CD4-positive, CD25-positive, alpha-beta regulatory T cell (primary cell): ENCODE data around the gene KCTD11. TPM values are rescaled to one million over a fixed set of nuclear protein-coding genes. Genes with fewer than 3 reads are reported as not detected.

Experiments used
- ATAC-seq, 2 donors: fragments of 150-1000 bp; cut with Tn5 transposase; one replicate each; pipeline ENCODE4 v1.10.0; 2021; ENCODE audit warnings: low read depth in 2 of 2, moderate number of reproducible peaks in 2 of 2, moderate library complexity in 1 of 2
- DNase-seq, 3 donors: peaks; one replicate each; pipeline versions ENCODE4 v3.0.0 to v3.0.0-alpha.2; 2012 to 2022; ENCODE audit warnings: mixed read lengths in 1 of 3
- H3K27ac ChIP-seq: one replicate; pipeline ENCODE4 v1.7.0; 2013; ENCODE audit warnings: mild to moderate bottlenecking, low read length; ENCODE audit not compliant: insufficient read depth, poor library complexity, severe bottlenecking
- H3K27me3 ChIP-seq: one replicate; pipeline ENCODE4 v1.7.0; 2013; ENCODE audit warnings: low read length; ENCODE audit not compliant: control insufficient read depth, insufficient read depth
- H3K36me3 ChIP-seq: one replicate; pipeline ENCODE4 v1.7.0; 2013; ENCODE audit warnings: mild to moderate bottlenecking, low read length, moderate library complexity; ENCODE audit not compliant: control insufficient read depth, insufficient read depth
- H3K4me1 ChIP-seq: 2 replicates; pipeline ENCODE4 v1.7.0; 2013; ENCODE audit warnings: mild to moderate bottlenecking, low read length; ENCODE audit not compliant: insufficient read depth, control insufficient read depth, poor library complexity, severe bottlenecking
- H3K4me3 ChIP-seq: one replicate; pipeline ENCODE4 v1.7.0; 2013; ENCODE audit warnings: low read depth, mild to moderate bottlenecking, low read length, moderate library complexity
- H3K9me3 ChIP-seq, 2 experiments: 1 replicate in 1 of 2; 2 replicates in 1 of 2; pipeline ENCODE4 v1.7.0; 2013; ENCODE audit warnings: low read length in 2 of 2, mild to moderate bottlenecking in 1 of 2, moderate library complexity in 1 of 2; ENCODE audit not compliant: control insufficient read depth in 2 of 2
- H3K27ac Mint-ChIP-seq, 3 donors: one replicate each; pipeline ENCODE4 v1.8.0; 2020 to 2022; ENCODE audit warnings: mild to moderate bottlenecking in 3 of 3, mixed read lengths in 3 of 3, moderate library complexity in 2 of 3
- H3K27me3 Mint-ChIP-seq: one replicate; pipeline ENCODE4 v1.8.0; 2022; ENCODE audit warnings: mild to moderate bottlenecking, mixed read lengths
- H3K36me3 Mint-ChIP-seq: one replicate; pipeline ENCODE4 v1.8.0; 2020; ENCODE audit warnings: mixed read lengths
- H3K4me1 Mint-ChIP-seq, 4 donors: one replicate each; pipeline ENCODE4 v1.8.0; 2020 to 2022; ENCODE audit warnings: mixed read lengths in 4 of 4, mild to moderate bottlenecking in 1 of 4
- H3K4me3 Mint-ChIP-seq, 4 donors: one replicate each; pipeline ENCODE4 v1.8.0; 2020 to 2022; ENCODE audit warnings: mild to moderate bottlenecking in 4 of 4, mixed read lengths in 4 of 4, moderate library complexity in 3 of 4
- H3K9me3 Mint-ChIP-seq, 7 donors: one replicate each; pipeline ENCODE4 v1.8.0; 2020 to 2022; ENCODE audit warnings: mixed read lengths in 7 of 7, mild to moderate bottlenecking in 3 of 7, moderate library complexity in 2 of 7
- polyA plus RNA-seq, 4 donors: library from polyadenylated mRNA; unstranded; fragments of 300-500 nt; fragmentation: Illumina TruSeq; gene quantifications; one replicate each; pipeline ENCODE4 v1.2.3, GENCODE V29; 2021
- total RNA-seq: library from RNA; stranded (reverse); gene quantifications from one replicate; pipeline ENCODE4 v1.2.3, GENCODE V29; 2022

KCTD11 gene
- total and polyA plus RNA-seq, 5 donors from 2014 or later = 1.3 to 4.0 (median 2.9) TPM

DNA sequence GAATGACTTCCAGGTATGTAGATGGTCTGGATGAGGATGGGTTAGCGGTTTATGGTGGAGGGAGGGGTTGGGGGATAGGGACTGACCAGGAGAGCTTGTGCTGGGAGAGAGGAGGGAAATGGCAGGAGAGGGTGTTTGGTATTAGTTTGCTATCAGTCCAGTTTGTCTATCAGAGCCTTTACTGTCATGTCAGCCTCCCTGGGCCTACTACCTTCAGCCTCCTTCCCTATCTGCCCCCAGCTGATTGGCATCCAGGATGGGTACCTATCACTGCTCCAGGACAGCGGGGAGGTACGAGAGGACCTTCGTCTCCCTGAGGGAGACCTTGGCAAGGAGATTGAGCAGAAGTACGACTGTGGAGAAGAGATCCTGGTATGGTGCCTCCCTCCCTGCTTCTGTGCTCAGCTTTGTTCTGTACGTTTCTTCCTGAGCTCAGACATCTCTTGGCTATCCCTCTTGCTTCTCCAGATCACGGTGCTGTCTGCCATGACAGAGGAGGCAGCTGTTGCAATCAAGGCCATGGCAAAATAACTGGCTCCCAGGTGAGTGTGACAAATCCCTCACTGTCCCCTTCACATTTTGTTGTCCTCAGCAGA, 40.8 kb upstream of the KCTD11 start:
- Histone ChIP-seq H3K9me3 (no peaks in the 10 kb centered on the region), H3K36me3 (peaks cover 49% of the 10 kb centered on the region), H3K4me3 (peak overlapping the region; percentile 97), H3K27ac (peak overlapping the region; percentile 100), H3K27me3 (no peaks in the 10 kb centered on the region), H3K4me1 (peaks cover 75% of the 10 kb centered on the region)
- peak overlapping the region in 3 of 4 donors; percentile 39 to 98 (median 97) for H3K4me3 Mint-ChIP-seq
- peaks cover 6 to 74% (median 38%) of the 10 kb centered on the region in 4 donors for H3K4me1 Mint-ChIP-seq
- DNase-seq (no peak), ATAC-seq (no peak)
- H3K36me3 Mint-ChIP-seq = peaks cover 39% of the 10 kb centered on the region
- peaks cover 0 to 2% (median 0%) of the 10 kb centered on the region in 7 donors for H3K9me3 Mint-ChIP-seq
- H3K27me3 Mint-ChIP-seq = peaks cover 6% of the 10 kb centered on the region
- H3K27ac Mint-ChIP-seq = peak overlapping the region in 2 of 3 donors; percentile 98 to 99

- Histone ChIP-seq H3K9me3 (no peaks in the 10 kb centered on the region), H3K36me3 (peaks cover 51% of the 10 kb centered on the region), H3K4me3 (no peak overlapping the region), H3K27me3 (no peaks in the 10 kb centered on the region), H3K4me1 (peaks cover 67% of the 10 kb centered on the region), H3K27ac (peak overlapping the region; percentile 88)
- Mint-ChIP-seq H3K27ac (peak overlapping the region; percentile 76 to 93 (median 82)), H3K36me3 (peaks cover 39% of the 10 kb centered on the region), H3K9me3 (peaks cover 0 to 2% (median 0%) of the 10 kb centered on the region in 7 donors), H3K4me3 (peak overlapping the region; percentile 6 to 99 (median 86)), H3K4me1 (peaks cover 6 to 71% (median 33%) of the 10 kb centered on the region in 4 donors), H3K27me3 (no peaks in the 10 kb centered on the region)
- DNase-seq (no peak), ATAC-seq (no peak)
Observed at GRCh38 chr17:7312432-7313087, 39.4 kb upstream of the KCTD11 start.

GRCh38 chr17:7313088-7313889, 38.7 kb upstream of the KCTD11 start:
- ATAC-seq (no peak), DNase-seq (no peak)
- no peaks in the 10 kb centered on the region for H3K9me3 ChIP-seq
- peaks cover 64% of the 10 kb centered on the region for H3K4me1 ChIP-seq
- Mint-ChIP-seq H3K4me3 (peak overlapping the region; percentile 84 to 99 (median 88)), H3K27ac (peak overlapping the region; percentile 77 to 93 (median 83)), H3K36me3 (peaks cover 39% of the 10 kb centered on the region), H3K4me1 (peaks cover 6 to 71% (median 33%) of the 10 kb centered on the region in 4 donors), H3K27me3 (no peaks in the 10 kb centered on the region), H3K9me3 (peaks cover 0 to 2% (median 0%) of the 10 kb centered on the region in 7 donors)
- H3K4me3 ChIP-seq = peak overlapping the region; percentile 84
- H3K27me3 ChIP-seq = no peaks in the 10 kb centered on the region
- H3K36me3 ChIP-seq = peaks cover 58% of the 10 kb centered on the region
- H3K27ac ChIP-seq = peak overlapping the region; percentile 88

- H3K4me1 Mint-ChIP-seq = peaks cover 6 to 66% (median 31%) of the 10 kb centered on the region in 4 donors
- H3K4me1 ChIP-seq = peaks cover 57% of the 10 kb centered on the region
- H3K36me3 ChIP-seq = peaks cover 66% of the 10 kb centered on the region
Observed at GRCh38 chr17:7313890-7314718, 37.9 kb upstream of the KCTD11 start.

DNA sequence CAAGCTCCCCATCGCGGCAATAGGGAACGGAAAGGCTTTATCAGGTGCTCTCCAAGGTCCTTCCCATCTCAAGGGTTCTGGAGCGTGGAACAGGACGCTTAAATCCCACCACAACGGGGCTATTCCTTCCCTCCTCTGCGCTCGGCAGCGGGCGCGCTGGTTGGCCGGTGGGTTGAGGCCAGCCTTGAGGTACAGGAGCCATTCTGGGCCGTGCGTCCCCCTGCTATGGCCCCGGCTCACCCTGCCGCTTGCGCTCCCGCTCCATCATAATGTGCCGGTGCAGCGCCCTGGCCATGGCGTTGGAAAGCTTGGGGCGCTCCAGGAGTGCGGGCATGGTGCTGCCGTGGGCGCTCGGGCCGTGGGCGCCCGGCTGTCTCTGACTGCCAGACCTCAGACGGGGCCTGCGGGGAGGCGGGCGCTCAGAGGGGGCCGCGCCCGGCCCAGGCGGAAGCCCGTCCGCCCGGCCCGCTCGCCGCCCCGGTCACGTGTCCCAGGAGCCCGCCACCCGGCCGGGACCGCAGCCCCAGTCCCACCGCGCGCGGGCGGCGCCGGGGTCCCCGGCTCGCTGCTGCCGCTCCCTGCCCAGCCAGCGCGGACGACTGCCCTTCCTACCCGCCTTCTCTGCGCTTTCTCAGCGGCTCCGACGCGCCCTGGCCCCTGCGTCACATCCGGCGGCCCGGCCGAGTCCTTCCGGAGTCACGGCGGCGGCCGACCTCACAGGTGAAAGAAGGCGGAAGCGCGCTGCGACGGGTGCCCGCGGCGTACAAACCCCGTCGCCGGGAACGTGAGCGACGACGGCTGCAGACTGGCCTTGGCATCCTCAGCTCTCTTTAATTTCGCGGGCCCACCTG, 37.0 kb upstream of the KCTD11 start, which contains the start of gene GPS2:
Gene GPS2 (minus strand): TSS at position 642 of the 851 bp plus-strand sequence. CDS start 308 bp downstream, at position 334.
- Mint-ChIP-seq H3K4me1 (peaks cover 6 to 57% (median 24%) of the 10 kb centered on the region in 4 donors), H3K4me3 (peak within 1 kb of the TSS; percentile 91 to 99 (median 94)), H3K9me3 (peaks cover 0 to 2% (median 0%) of the 10 kb centered on the region in 7 donors), H3K27ac (peak within 1 kb of the TSS; percentile 93 to 96 (median 95)), H3K27me3 (no peaks in the 10 kb centered on the region), H3K36me3 (peaks cover 35% of the 10 kb centered on the region)
- ATAC-seq = peak; percentile 89 to 92
- Histone ChIP-seq H3K4me1 (peaks cover 49% of the 10 kb centered on the region), H3K9me3 (no peaks in the 10 kb centered on the region), H3K4me3 (peak within 1 kb of the TSS; percentile 84), H3K27ac (peak within 1 kb of the TSS; percentile 88), H3K36me3 (peaks cover 59% of the 10 kb centered on the region), H3K27me3 (no peaks in the 10 kb centered on the region)
- DNase-seq = peak; percentile 92 to 95 (median 94)

More at GRCh38 chr17:7313890-7314718, 37.9 kb upstream of the KCTD11 start:
- ATAC-seq (no peak), DNase-seq (no peak)
- peaks cover 0 to 2% (median 0%) of the 10 kb centered on the region in 7 donors for H3K9me3 Mint-ChIP-seq
- peak overlapping the region; percentile 88 for H3K27ac ChIP-seq
- peak overlapping the region; percentile 84 for H3K4me3 ChIP-seq
- no peaks in the 10 kb centered on the region for H3K9me3 ChIP-seq
- no peaks in the 10 kb centered on the region for H3K27me3 ChIP-seq
- H3K36me3 Mint-ChIP-seq = peaks cover 41% of the 10 kb centered on the region
- H3K27ac Mint-ChIP-seq = peak overlapping the region; percentile 58 to 93 (median 83)
- H3K4me3 Mint-ChIP-seq = peak overlapping the region; percentile 84 to 99 (median 88)
- H3K27me3 Mint-ChIP-seq = no peaks in the 10 kb centered on the region

DNA sequence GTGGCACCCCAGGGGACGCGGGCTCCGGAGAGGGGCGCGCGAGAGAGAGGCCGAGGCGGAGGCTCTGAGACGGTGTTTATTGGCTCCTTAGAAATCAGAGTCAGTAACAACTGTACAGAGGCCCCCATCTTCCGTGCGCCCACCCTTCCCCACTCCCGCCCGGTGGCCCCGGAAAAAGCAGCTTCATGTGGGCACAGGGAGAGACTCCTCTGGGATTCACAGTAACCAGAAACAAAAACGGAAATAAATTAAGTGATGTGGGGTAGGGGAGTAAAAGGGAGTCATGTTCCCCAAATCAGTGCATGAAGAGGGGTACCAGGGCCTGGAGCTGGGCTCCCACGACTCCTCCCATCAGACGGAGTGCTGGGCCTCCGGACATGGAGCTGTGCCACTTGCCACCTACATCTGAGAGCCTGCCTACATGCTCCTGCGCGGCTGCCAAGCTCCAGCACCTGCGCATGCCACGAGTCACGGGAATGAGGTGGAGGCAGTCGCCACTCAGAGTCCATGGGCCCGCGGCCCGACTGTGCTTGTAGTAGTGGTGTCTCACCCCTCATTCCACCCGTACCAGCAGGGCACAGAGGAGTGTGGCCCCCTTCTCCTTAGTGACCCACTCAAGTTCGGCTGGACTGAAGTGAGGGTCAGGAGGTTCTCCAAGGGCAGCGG, 36.3 kb upstream of the KCTD11 start:
- Histone ChIP-seq H3K4me1 (peaks cover 41% of the 10 kb centered on the region), H3K27me3 (no peaks in the 10 kb centered on the region), H3K36me3 (peaks cover 56% of the 10 kb centered on the region), H3K4me3 (peak overlapping the region; percentile 54), H3K9me3 (no peaks in the 10 kb centered on the region), H3K27ac (peak overlapping the region; percentile 88)
- H3K4me3 Mint-ChIP-seq = peak overlapping the region; percentile 91 to 99 (median 94)
- peak overlapping the region; percentile 93 to 96 (median 95) for H3K27ac Mint-ChIP-seq
- peaks cover 1 to 50% (median 16%) of the 10 kb centered on the region in 4 donors for H3K4me1 Mint-ChIP-seq
- peaks cover 27% of the 10 kb centered on the region for H3K36me3 Mint-ChIP-seq
- H3K9me3 Mint-ChIP-seq = no peaks in the 10 kb centered on the region
- DNase-seq (no peak), ATAC-seq (no peak)
- H3K27me3 Mint-ChIP-seq = no peaks in the 10 kb centered on the region
